Liver (tissue), 9 donors: ENCODE data around the gene BANP. TPM values are rescaled to one million over a fixed set of nuclear protein-coding genes. Genes with fewer than 3 reads are reported as not detected.

Source experiments
- DNase-seq: peaks from one replicate; pipeline ENCODE4 v3.0.0-alpha.2; 2017; ENCODE audit warnings: low spot score
- H3K27ac ChIP-seq, 2 donors: one replicate each; pipeline ENCODE4 v1.7.0; 2013; ENCODE audit warnings: inconsistent platforms in 2 of 2, low read length in 2 of 2, control low read depth in 1 of 2, low read depth in 1 of 2, mild to moderate bottlenecking in 1 of 2
- H3K27me3 ChIP-seq, 4 donors: one replicate each; pipeline versions ENCODE4 v1.6.1 to v1.7.0; 2013; ENCODE audit warnings: low read length in 3 of 4, inconsistent platforms in 1 of 4, mild to moderate bottlenecking in 1 of 4, moderate library complexity in 1 of 4; ENCODE audit not compliant: control insufficient read depth in 4 of 4, insufficient read depth in 4 of 4
- H3K36me3 ChIP-seq, 4 donors: one replicate each; pipeline versions ENCODE4 v1.6.1 to v1.7.0; 2013; ENCODE audit warnings: low read length in 3 of 4, mild to moderate bottlenecking in 3 of 4, low read depth in 1 of 4, moderate library complexity in 1 of 4; ENCODE audit not compliant: control insufficient read depth in 4 of 4, insufficient read depth in 3 of 4
- H3K4me1 ChIP-seq, 4 donors: one replicate each; pipeline versions ENCODE4 v1.6.1 to v1.7.0; 2013; ENCODE audit warnings: low read length in 3 of 4, mild to moderate bottlenecking in 3 of 4, moderate library complexity in 1 of 4; ENCODE audit not compliant: control insufficient read depth in 4 of 4, insufficient read depth in 4 of 4
- H3K4me3 ChIP-seq, 3 donors: one replicate each; pipeline versions ENCODE4 v1.6.1 to v1.7.0; 2013; ENCODE audit warnings: low read length in 3 of 3, control low read depth in 1 of 3, low read depth in 1 of 3, mild to moderate bottlenecking in 1 of 3
- H3K9ac ChIP-seq, 2 donors: one replicate each; pipeline ENCODE4 v1.7.0; 2013; ENCODE audit warnings: low read length in 2 of 2, mild to moderate bottlenecking in 2 of 2, moderate library complexity in 2 of 2, control low read depth in 1 of 2, low read depth in 1 of 2
- H3K9me3 ChIP-seq, 4 donors: one replicate each; pipeline versions ENCODE4 v1.6.1 to v1.7.0; 2013; ENCODE audit warnings: low read length in 3 of 4; ENCODE audit not compliant: control insufficient read depth in 4 of 4
- ATF3 ChIP-seq: IDR thresholded peaks from 2 replicates; pipeline ENCODE4 v1.6.1; 2016; ENCODE audit warnings: antibody characterized with exemption
- CTCF ChIP-seq: fragments of 150-350 bp; IDR thresholded peaks from 2 replicates; pipeline ENCODE4 v1.5.1; 2017; ENCODE audit warnings: improper control_type of control experiment, low read depth, low read length; ENCODE audit not compliant: missing input control
- EGR1 ChIP-seq, 2 donors: IDR thresholded peaks; 2 replicates each; pipeline ENCODE4 v1.6.1; 2016 to 2018; ENCODE audit warnings: antibody characterized with exemption in 2 of 2, low read depth in 2 of 2
- FOXA1 ChIP-seq: IDR thresholded peaks from 2 replicates; pipeline ENCODE4 v1.6.1; 2016; ENCODE audit warnings: antibody characterized with exemption
- FOXA2 ChIP-seq: IDR thresholded peaks from 2 replicates; pipeline ENCODE4 v1.6.1; 2016; ENCODE audit warnings: antibody characterized with exemption
- GABPA ChIP-seq, 2 donors: IDR thresholded peaks in 1 of 2; conservative IDR thresholded peaks in 1 of 2; 2 replicates each; pipeline ENCODE4 v1.6.1; 2016; ENCODE audit warnings: antibody characterized with exemption in 2 of 2, mild to moderate bottlenecking in 1 of 2, moderate library complexity in 1 of 2
- HNF4A ChIP-seq, 2 donors: conservative IDR thresholded peaks; 2 replicates each; pipeline ENCODE4 v1.6.1; 2016; ENCODE audit warnings: antibody characterized with exemption in 2 of 2, mild to moderate bottlenecking in 2 of 2
- HNF4G ChIP-seq: IDR thresholded peaks from 2 replicates; pipeline ENCODE4 v1.6.1; 2016; ENCODE audit warnings: antibody characterized with exemption
- JUND ChIP-seq, 2 donors: IDR thresholded peaks; 2 replicates each; pipeline ENCODE4 v1.6.1; 2016; ENCODE audit warnings: antibody characterized with exemption in 2 of 2
- MAX ChIP-seq: IDR thresholded peaks from 2 replicates; pipeline ENCODE4 v1.6.1; 2016; ENCODE audit warnings: antibody characterized with exemption
- NR2F2 ChIP-seq: IDR thresholded peaks from 2 replicates; pipeline ENCODE4 v1.6.1; 2016; ENCODE audit warnings: antibody characterized with exemption
- RAD21 ChIP-seq, 2 donors: IDR thresholded peaks; 2 replicates each; pipeline ENCODE4 v1.6.1; 2016; ENCODE audit warnings: antibody characterized with exemption in 2 of 2, mild to moderate bottlenecking in 2 of 2
- REST ChIP-seq: IDR thresholded peaks from 2 replicates; pipeline ENCODE4 v1.6.1; 2016; ENCODE audit warnings: antibody characterized with exemption, mild to moderate bottlenecking
- RXRA ChIP-seq, 2 donors: IDR thresholded peaks; 2 replicates each; pipeline ENCODE4 v1.6.1; 2017 to 2018; ENCODE audit warnings: antibody characterized with exemption in 2 of 2, mild to moderate bottlenecking in 1 of 2
- SP1 ChIP-seq: IDR thresholded peaks from 2 replicates; pipeline ENCODE4 v1.6.1; 2018; ENCODE audit warnings: antibody characterized with exemption, mild to moderate bottlenecking
- TAF1 ChIP-seq: conservative IDR thresholded peaks from 2 replicates; pipeline ENCODE4 v1.6.1; 2016; ENCODE audit warnings: antibody characterized with exemption, mild to moderate bottlenecking
- YY1 ChIP-seq: IDR thresholded peaks from 2 replicates; pipeline ENCODE4 v1.6.1; 2016; ENCODE audit warnings: antibody characterized with exemption, mild to moderate bottlenecking
- ZBTB33 ChIP-seq: IDR thresholded peaks from 2 replicates; pipeline ENCODE4 v1.6.1; 2016; ENCODE audit warnings: antibody characterized with exemption
- WGBS: extraction: QIAGEN DNeasy Blood & Tissue Kit; methylation state at CpG from one replicate; pipeline ENCODE4 v1.1.7; 2013; 5-methylcytosine and 5-hydroxymethylcytosine counted together
- polyA plus RNA-seq, 2 donors: library from polyadenylated mRNA; stranded (reverse) in 1 of 2; unstranded in 1 of 2; fragments of 200-250 nt in 1 of 2; fragments of >200 nt in 1 of 2; fragmentation: Nextera tagmentation in 1 of 2; extraction: Ambion mirVana in 1 of 2; gene quantifications; one replicate each; pipeline versions ENCODE4 v1.2.1 to v1.2.3, GENCODE V29; 2013 to 2015
- total RNA-seq, 2 donors: library from RNA; depleted of rRNA; stranded (reverse); fragments of >200 nt; gene quantifications; one replicate each; pipeline ENCODE4 v1.2.3, GENCODE V29; 2014
- donor health status: healthy.
- donor health status: healthy.
- donor health status: healthy.
- donor health status: healthy.
- donor health status: healthy.

The BANP gene
- total and polyA plus RNA-seq, 4 donors, result 4.9 to 20.7 (median 13.7) TPM

GRCh38 chr16:88009563-88010342, 58.5 kb downstream of the BANP start:
- DNase-seq, result no peak
- Histone ChIP-seq H3K36me3 (peaks cover 5 to 45% (median 27%) of the 10 kb centered on the region in 4 donors), H3K27ac (no peak overlapping the region), H3K9me3 (no peaks in the 10 kb centered on the region), H3K4me1 (no peaks in the 10 kb centered on the region), H3K9ac (no peak overlapping the region), H3K4me3 (no peak overlapping the region), H3K27me3 (no peaks in the 10 kb centered on the region)
- WGBS, result 97% methylated on average over 7 of the region's 7 CpGs
- no peak for TF ChIP-seq CTCF
- TF ChIP-seq ZBTB33, result no peak
- TF ChIP-seq HNF4G, result no peak
- TF ChIP-seq FOXA1, result no peak
- TF ChIP-seq EGR1 (IDR thresholded peaks at IDR 0.05; ENCODE audit: low read depth in 2 of 2), result no peak

GRCh38 chr16:88010343-88010967, 59.2 kb downstream of the BANP start:
- Histone ChIP-seq H3K9me3 (no peaks in the 10 kb centered on the region), H3K36me3 (peaks cover 8 to 38% (median 27%) of the 10 kb centered on the region in 4 donors), H3K4me1 (no peaks in the 10 kb centered on the region), H3K9ac (no peak overlapping the region), H3K4me3 (no peak overlapping the region), H3K27ac (no peak overlapping the region), H3K27me3 (no peaks in the 10 kb centered on the region)
- 93% methylated on average over 25 of the region's 25 CpGs for WGBS
- no peak for DNase-seq
- TF ChIP-seq FOXA2, result no peak
- TF ChIP-seq CTCF, result no peak
- no peak for TF ChIP-seq YY1
- TF ChIP-seq MAX, result no peak
- no peak for TF ChIP-seq HNF4A (conservative IDR thresholded peaks at IDR 0.05)
- no peak for TF ChIP-seq ZBTB33
- TF ChIP-seq EGR1 (IDR thresholded peaks at IDR 0.05; ENCODE audit: low read depth in 2 of 2), result no peak
- no peak for TF ChIP-seq FOXA1
- TF ChIP-seq RXRA (IDR thresholded peaks at IDR 0.05), result no peak
- TF ChIP-seq REST, result no peak
- TF ChIP-seq GABPA (IDR thresholded peaks at IDR 0.05 in 1 of 2, conservative IDR thresholded peaks at IDR 0.05 in 1 of 2), result no peak
- TF ChIP-seq RAD21 (IDR thresholded peaks at IDR 0.05), result no peak
- no peak for TF ChIP-seq SP1
- TF ChIP-seq TAF1, result no peak
- TF ChIP-seq ATF3, result no peak
- no peak for TF ChIP-seq JUND (IDR thresholded peaks at IDR 0.05)
- TF ChIP-seq NR2F2, result no peak
